CD4-positive, alpha-beta T cell treated with Interleukin-17A for 4 hours (primary cell): Measurements from ENCODE around the gene SH2D5.
"Not testable (repeated sequence)": the region's sequence is repeated elsewhere in the genome, so short reads cannot be mapped to it uniquely, and the experiment has no call there.

ENCODE experiments used
- DNase-seq: peaks from one replicate; pipeline ENCODE4 v3.0.0-alpha.2; 2020; ENCODE audit warnings: mixed read lengths

Gene SH2D5

GRCh38 chr1:20727746-20728316 is 4.7 kb downstream of the SH2D5 start:
- DNase-seq: no peak

GRCh38 chr1:20726932-20727745 is 5.4 kb downstream of the SH2D5 start:
- DNase-seq: no peak

DNA sequence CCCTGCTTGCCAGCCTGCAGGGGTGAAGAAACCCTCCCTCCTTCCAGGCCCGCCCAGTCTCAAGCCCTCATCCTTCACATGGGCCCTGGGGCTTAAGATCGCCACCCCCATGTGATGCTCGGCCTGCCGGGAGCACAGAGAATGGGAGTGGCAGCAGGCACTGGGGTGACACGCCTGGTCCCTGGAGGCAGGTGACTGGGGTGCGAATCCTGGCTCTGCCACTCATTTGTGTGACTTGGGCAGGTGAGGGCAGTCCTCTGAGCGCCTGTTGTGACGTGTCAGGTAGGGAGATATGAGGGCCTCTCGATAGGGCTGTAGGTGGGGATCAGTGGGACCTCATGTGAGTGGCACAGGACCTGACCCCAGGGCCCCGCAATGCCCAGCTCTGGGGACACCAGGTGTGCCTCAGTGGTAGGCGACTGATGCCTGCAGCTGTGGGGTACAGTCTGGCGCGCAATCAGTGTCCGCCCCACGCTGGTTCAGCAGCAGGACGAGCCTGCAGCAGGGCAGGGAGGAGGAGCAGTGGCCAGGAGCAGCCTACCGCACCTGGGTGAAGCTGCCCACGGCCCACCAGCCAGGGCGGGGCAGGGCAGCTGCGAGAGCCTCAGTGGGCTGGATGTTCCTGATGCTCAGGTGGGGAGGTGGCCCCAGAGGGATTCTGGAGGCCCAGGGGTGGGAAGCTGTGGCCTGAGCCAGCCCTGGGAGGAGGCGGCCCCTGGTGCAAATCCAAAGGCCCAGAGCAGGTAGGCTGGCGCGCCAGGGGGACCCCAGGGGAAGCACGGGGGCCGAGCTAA is 6.2 kb downstream of the SH2D5 start:
- no peak for DNase-seq

- no peak for DNase-seq
These were observed 7.0 kb downstream of the SH2D5 start for GRCh38 chr1:20725189-20726117.

- no peak for DNase-seq
These were observed 7.9 kb downstream of the SH2D5 start for GRCh38 chr1:20724364-20725188.

GRCh38 chr1:20723537-20724363 is 8.8 kb downstream of the SH2D5 start:
- DNase-seq: no peak

- DNase-seq: no peak
These were observed 9.4 kb downstream of the SH2D5 start for GRCh38 chr1:20723159-20723536.

- DNase-seq: no peak
These were observed 11.1 kb downstream of the SH2D5 start for GRCh38 chr1:20721117-20722061.

GRCh38 chr1:20720631-20721091 is 11.8 kb downstream of the SH2D5 start:
- no peak for DNase-seq

- DNase-seq: no peak
These were observed 12.5 kb downstream of the SH2D5 start for GRCh38 chr1:20719871-20720620.

GRCh38 chr1:20719261-20719660 is 13.2 kb downstream of the SH2D5 start:
- DNase-seq: no peak

- DNase-seq: not testable (repeated sequence)
These were observed 14.1 kb downstream of the SH2D5 start for GRCh38 chr1:20718343-20718882.

- DNase-seq: peak; percentile 79
These were observed 14.8 kb downstream of the SH2D5 start, which contains the start of gene KIF17 for GRCh38 chr1:20717452-20718342. KIF17 (minus strand) TSS chr1:20718007; CDS start chr1:20717706, 301 bp downstream.

GRCh38 chr1:20716232-20716631 is 16.3 kb downstream of the SH2D5 start:
- no peak for DNase-seq

DNA sequence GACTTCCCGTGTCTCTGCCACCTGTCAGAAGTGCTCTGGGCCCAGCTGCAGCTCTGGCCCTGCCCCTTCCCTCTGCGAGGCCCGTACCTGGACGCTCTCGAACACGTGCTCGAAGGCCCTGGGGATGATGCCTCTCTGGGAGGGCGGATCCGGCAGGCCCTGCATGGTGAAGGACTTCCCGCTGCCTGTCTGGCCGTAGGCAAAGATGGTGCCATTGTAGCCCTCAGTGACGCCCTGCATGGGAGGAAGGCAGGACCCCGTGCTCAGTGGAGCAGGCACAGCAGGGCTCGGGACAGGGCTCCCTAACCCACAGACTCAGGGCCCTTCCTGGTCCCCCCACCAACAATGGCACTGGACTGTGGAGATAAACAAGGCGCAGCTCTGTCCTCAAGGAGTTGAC is 17.1 kb downstream of the SH2D5 start:
- DNase-seq: no peak

DNA sequence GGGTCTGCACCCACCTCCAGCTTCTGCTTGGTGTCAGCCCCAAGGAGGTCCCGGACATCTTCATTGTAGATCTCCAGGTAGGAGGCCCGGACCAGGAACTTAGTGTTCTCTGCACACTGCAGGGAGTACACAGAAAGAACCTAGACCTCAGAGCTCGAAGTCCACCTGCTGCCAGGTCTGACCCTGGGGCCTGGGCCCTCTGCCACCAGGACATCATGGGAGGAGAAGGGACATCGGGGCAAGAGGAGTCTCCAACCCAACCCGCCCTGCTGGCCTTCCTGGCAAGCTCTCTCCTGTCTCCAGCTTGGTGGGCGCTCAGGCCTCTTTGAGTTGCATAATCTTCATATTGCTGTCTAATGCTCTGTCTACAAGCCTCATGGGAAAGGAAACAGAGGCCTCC is 19.1 kb downstream of the SH2D5 start:
- no peak for DNase-seq

DNA sequence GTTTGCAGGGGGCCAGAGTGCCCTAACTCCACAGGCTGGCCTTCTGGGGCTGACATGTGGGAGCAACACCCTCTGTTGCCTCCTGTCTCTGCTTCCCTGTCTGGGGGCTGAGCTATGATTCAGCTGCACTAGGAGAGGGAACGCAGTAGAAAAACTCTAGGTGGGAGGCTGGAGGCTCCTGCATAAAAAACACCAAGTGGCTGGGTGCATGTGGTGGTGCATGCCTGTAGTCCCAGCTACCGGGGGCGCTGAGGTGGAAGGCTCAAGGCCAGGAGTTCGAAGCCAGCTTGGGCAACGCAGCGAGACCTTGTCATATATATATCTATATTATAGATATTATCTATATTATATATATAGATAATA is 20.3 kb downstream of the SH2D5 start:
- no peak for DNase-seq
